Fibroblast of lung (primary cell): ENCODE data around the gene PNKP. TPM values are rescaled to one million over a fixed set of nuclear protein-coding genes. Genes with fewer than 3 reads are reported as not detected.

Experiments used
- DNase-seq, 2 donors: peaks; one replicate each; pipeline versions ENCODE4 v3.0.0 to v3.0.0-alpha.2; 2010; ENCODE audit warnings: low read depth in 2 of 2
- H2AFZ ChIP-seq: 2 replicates; pipeline ENCODE4 v1.5.1; 2012; ENCODE audit warnings: low read length, control low read depth, inconsistent platforms
- H3K27ac ChIP-seq: 2 replicates; pipeline ENCODE4 v1.5.1; 2011; ENCODE audit warnings: low read length, control low read depth; ENCODE audit not compliant: insufficient read depth
- H3K27me3 ChIP-seq: 2 replicates; pipeline ENCODE4 v1.5.1; 2011; ENCODE audit warnings: mild to moderate bottlenecking, low read length; ENCODE audit not compliant: control insufficient read depth, insufficient read depth
- H3K36me3 ChIP-seq: 2 replicates; pipeline ENCODE4 v1.5.1; 2011; ENCODE audit warnings: low read length; ENCODE audit not compliant: control insufficient read depth, insufficient read depth
- H3K4me1 ChIP-seq: 2 replicates; pipeline ENCODE4 v1.5.1; 2011; ENCODE audit warnings: low read length; ENCODE audit not compliant: control insufficient read depth, insufficient read depth; ENCODE audit errors: extremely low read depth
- H3K4me2 ChIP-seq: 2 replicates; pipeline ENCODE4 v1.5.1; 2011; ENCODE audit warnings: low read length, control low read depth; ENCODE audit not compliant: insufficient read depth; ENCODE audit errors: extremely low read depth
- H3K4me3 ChIP-seq, 4 experiments: fragments of 200-600 bp in 1 of 4; sonication (generic) in 1 of 4; replicated peaks in 1 of 4; 2 replicates each; pipeline ENCODE4 v1.5.1; 2011 to 2016; ENCODE audit warnings: low read length in 4 of 4, low read depth in 3 of 4, mild to moderate bottlenecking in 3 of 4, control low read depth in 2 of 4, inconsistent platforms in 1 of 4, mixed read lengths in 1 of 4; ENCODE audit not compliant: insufficient read depth in 1 of 4; ENCODE audit errors: control extremely low read depth in 1 of 4
- H3K79me2 ChIP-seq: 2 replicates; pipeline ENCODE4 v1.5.1; 2012; ENCODE audit warnings: mild to moderate bottlenecking, low read length, inconsistent platforms; ENCODE audit not compliant: control insufficient read depth, insufficient read depth
- H3K9ac ChIP-seq: 2 replicates; pipeline ENCODE4 v1.5.1; 2011; ENCODE audit warnings: mild to moderate bottlenecking, low read length, control low read depth; ENCODE audit not compliant: insufficient read depth
- H3K9me3 ChIP-seq: 2 replicates; pipeline ENCODE4 v1.5.1; 2012; ENCODE audit warnings: low read depth, low read length; ENCODE audit not compliant: control insufficient read depth, insufficient read depth
- H4K20me1 ChIP-seq: 2 replicates; pipeline ENCODE4 v1.5.1; 2011; ENCODE audit warnings: low read length; ENCODE audit not compliant: control insufficient read depth, insufficient read depth; ENCODE audit errors: extremely low read depth
- CTCF ChIP-seq, 2 donors: IDR thresholded peaks in 1 of 2; conservative IDR thresholded peaks in 1 of 2; 1 replicate in 1 of 2; 2 replicates in 1 of 2; pipeline ENCODE4 v1.5.1; 2011 to 2012; ENCODE audit warnings: low read length in 2 of 2, control low read depth in 1 of 2, inconsistent platforms in 1 of 2, low read depth in 1 of 2, mild to moderate bottlenecking in 1 of 2
- EZH2 ChIP-seq: IDR thresholded peaks from 2 replicates; pipeline ENCODE4 v1.5.1; 2012; ENCODE audit warnings: low read length, control low read depth, mild to moderate bottlenecking; ENCODE audit errors: missing control alignments
- polyA plus RNA-seq, 2 donors: library from polyadenylated mRNA; depleted of rRNA in 1 of 2; stranded (reverse) in 1 of 2; unstranded in 1 of 2; fragments of >200 nt; gene quantifications; 2 replicates each; pipeline ENCODE4 v1.2.1, GENCODE V29; 2011 to 2012; ENCODE audit warnings: missing spikeins in 1 of 2
- total RNA-seq: library from RNA; depleted of rRNA; stranded (reverse); fragments of >200 nt; gene quantifications from 2 replicates; pipeline ENCODE4 v1.2.1, GENCODE V29; 2014

The PNKP gene
- total and polyA plus RNA-seq, 2 donors (not counting 1 experiment from before 2014, with no cell fraction given) = 11.0 to 32.9 TPM

- H3K27ac ChIP-seq = no peak overlapping the region
Observed at GRCh38 chr19:49853852-49854377, 13.5 kb downstream of the PNKP start.

GRCh38 chr19:49852631-49853126, 14.7 kb downstream of the PNKP start:
- Histone ChIP-seq H2AFZ (no peak overlapping the region), H3K9me3 (no peaks in the 10 kb centered on the region), H4K20me1 (peaks cover 2% of the 10 kb centered on the region), H3K4me3 (peak overlapping the region; percentile 60 to 94 (median 74)), H3K4me1 (peaks cover 10% of the 10 kb centered on the region), H3K27me3 (no peaks in the 10 kb centered on the region), H3K9ac (no peak overlapping the region), H3K27ac (no peak overlapping the region), H3K36me3 (peaks cover 15% of the 10 kb centered on the region), H3K4me2 (peak overlapping the region; percentile 100), H3K79me2 (peaks cover 25% of the 10 kb centered on the region)
- TF ChIP-seq CTCF (conservative IDR thresholded peaks at IDR 0.05 in 1 of 2, IDR thresholded peaks at IDR 0.05 in 1 of 2; ENCODE audit: low read depth in 1 of 2, low read length in 2 of 2) (no peak), EZH2 (no peak)
- no peak for DNase-seq

More at GRCh38 chr19:49853852-49854377, 13.5 kb downstream of the PNKP start:
- Histone ChIP-seq H3K9me3 (no peaks in the 10 kb centered on the region), H3K9ac (no peak overlapping the region), H3K27me3 (no peaks in the 10 kb centered on the region), H4K20me1 (peaks cover 2% of the 10 kb centered on the region), H3K79me2 (peaks cover 25% of the 10 kb centered on the region), H3K4me1 (peaks cover 11% of the 10 kb centered on the region), H3K4me3 (no peak overlapping the region), H3K36me3 (peaks cover 26% of the 10 kb centered on the region), H2AFZ (no peak overlapping the region), H3K4me2 (no peak overlapping the region)
- no peak for DNase-seq
- no peak for TF ChIP-seq CTCF (conservative IDR thresholded peaks at IDR 0.05 in 1 of 2, IDR thresholded peaks at IDR 0.05 in 1 of 2; ENCODE audit: low read depth in 1 of 2, low read length in 2 of 2)
- TF ChIP-seq EZH2 = no peak

GRCh38 chr19:49851456-49852259, 15.7 kb downstream of the PNKP start:
- Histone ChIP-seq H2AFZ (no peak overlapping the region), H3K27me3 (no peaks in the 10 kb centered on the region), H3K9ac (peak overlapping the region; percentile 94), H3K79me2 (peaks cover 25% of the 10 kb centered on the region), H3K4me3 (peak overlapping the region; percentile 60 to 94 (median 74)), H3K9me3 (no peaks in the 10 kb centered on the region), H3K4me2 (peak overlapping the region; percentile 100), H4K20me1 (peaks cover 2% of the 10 kb centered on the region), H3K4me1 (peaks cover 10% of the 10 kb centered on the region), H3K27ac (no peak overlapping the region), H3K36me3 (peaks cover 9% of the 10 kb centered on the region)
- TF ChIP-seq EZH2 = no peak
- TF ChIP-seq CTCF (conservative IDR thresholded peaks at IDR 0.05 in 1 of 2, IDR thresholded peaks at IDR 0.05 in 1 of 2; ENCODE audit: low read depth in 1 of 2, low read length in 2 of 2) = no peak
- peak in 1 of 2 donors; percentile 55 for DNase-seq
